ENCODE measurements around the gene SEMA3G.

GRCh38 chr3:52400275-52400793, 44.6 kb downstream of the SEMA3G start:
- TF ChIP-seq POLR2A (IDR thresholded peaks at IDR 0.05) (no peak), EP300 (IDR thresholded peaks at IDR 0.05) (no peak)
- TF ChIP-seq, protein P1, sequence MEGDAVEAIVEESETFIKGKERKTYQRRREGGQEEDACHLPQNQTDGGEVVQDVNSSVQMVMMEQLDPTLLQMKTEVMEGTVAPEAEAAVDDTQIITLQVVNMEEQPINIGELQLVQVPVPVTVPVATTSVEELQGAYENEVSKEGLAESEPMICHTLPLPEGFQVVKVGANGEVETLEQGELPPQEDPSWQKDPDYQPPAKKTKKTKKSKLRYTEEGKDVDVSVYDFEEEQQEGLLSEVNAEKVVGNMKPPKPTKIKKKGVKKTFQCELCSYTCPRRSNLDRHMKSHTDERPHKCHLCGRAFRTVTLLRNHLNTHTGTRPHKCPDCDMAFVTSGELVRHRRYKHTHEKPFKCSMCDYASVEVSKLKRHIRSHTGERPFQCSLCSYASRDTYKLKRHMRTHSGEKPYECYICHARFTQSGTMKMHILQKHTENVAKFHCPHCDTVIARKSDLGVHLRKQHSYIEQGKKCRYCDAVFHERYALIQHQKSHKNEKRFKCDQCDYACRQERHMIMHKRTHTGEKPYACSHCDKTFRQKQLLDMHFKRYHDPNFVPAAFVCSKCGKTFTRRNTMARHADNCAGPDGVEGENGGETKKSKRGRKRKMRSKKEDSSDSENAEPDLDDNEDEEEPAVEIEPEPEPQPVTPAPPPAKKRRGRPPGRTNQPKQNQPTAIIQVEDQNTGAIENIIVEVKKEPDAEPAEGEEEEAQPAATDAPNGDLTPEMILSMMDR (IDR thresholded peaks at IDR 0.05), result no peak

All from gastroesophageal sphincter (tissue), 3 donors.